HG02973 (cell line): ENCODE measurements around the gene EEF2K.
"Not testable (repeated sequence)": the region's sequence is repeated elsewhere in the genome, so short reads cannot be mapped to it uniquely, and the experiment has no call there.

Experiments used
- ATAC-seq: cut with Tn5 transposase; IDR thresholded peaks from one replicate; pipeline ENCODE4 v1.9.1; 2021; ENCODE audit warnings: moderate library complexity; ENCODE audit not compliant: unreplicated experiment

The EEF2K gene

DNA sequence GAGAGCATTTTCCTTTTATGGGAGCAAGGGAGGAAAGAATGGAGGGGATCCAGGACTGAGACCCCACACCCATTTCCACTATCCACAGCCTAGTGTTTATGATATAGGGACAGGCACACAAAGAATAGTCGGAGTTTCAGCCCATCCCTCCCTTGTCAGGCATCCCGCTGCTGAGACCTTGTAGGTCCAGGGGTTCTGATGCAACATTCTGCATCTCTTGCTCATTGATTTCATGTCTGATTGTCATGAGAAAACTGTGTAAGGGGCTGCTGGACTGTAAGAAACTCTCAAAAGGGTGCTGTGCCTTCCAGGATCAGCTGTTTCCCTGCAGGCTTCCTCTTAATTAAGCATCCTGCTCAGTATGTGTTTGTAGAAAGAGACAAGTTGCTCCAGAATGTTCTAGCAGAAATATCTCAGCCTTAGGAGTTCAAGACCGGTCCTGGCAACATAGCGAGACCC lies 85.8 kb downstream of the EEF2K start:
- ATAC-seq: no peak

DNA sequence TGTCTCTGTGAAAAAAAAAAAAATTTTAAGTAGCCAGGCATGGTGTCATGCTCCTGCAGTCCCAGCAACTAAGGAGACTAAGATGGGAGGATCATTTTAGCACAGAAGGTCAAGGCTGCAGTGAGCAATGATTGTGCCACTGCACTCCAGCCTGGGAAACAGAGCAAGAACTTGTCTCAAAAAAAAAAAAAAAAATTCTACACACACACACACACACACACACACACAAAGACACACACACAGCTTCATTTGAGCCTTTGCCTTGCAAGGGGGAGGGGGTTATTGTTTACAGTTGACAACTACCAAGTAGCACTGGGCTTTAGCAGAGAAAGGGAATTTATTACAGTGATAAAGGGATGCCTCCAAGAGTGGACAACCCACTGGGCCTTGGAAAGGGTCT lies 86.2 kb downstream of the EEF2K start:
- ATAC-seq: no peak

DNA sequence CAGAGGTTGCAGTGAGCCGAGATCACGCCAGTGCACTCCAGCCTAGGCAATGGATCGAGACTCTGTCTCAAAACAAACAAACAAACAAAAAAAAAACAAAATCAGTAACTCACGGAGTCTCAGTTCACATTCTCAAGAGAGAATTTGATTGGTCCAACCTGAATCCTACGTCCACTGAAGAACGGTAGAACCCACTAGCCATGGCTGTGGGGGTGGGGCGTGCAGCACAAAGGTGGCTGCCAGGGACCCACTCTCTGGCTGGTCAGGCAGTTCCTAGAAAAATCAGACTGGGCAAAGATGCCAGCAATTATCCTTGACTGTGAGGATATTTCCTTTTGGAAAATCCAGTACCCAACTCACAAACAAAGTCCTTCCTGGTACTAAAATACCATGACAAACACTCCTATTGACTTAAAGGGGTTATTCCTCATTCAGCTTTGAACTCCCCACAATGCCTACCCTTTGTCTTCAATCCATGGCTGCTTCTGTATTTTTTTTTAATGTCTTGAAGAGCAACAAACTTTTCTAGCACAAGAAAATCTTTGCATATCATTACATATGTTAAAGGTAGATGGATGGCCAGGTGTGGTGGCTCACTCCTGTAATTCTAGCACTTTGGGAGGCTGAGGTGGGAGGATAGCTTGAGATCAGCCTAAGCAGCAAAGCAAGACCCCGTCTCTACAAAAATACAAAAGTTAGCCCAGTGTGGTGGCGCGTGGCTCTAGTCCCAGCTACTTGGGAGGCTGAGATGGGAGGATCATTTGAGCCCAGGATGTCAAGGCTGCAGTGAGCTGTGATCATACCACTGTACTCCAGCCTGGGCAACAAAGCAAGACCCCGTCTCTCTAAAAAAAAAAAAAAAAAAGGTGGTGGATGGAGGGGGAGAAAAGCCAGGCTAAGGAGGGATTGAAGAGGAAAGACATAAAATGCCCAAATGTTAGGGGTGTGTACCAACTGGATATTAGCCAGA lies 87.3 kb downstream of the EEF2K start:
- no peak for ATAC-seq

- no peak for ATAC-seq
These were observed 90.4 kb downstream of the EEF2K start for GRCh38 chr16:22296225-22297113.

DNA sequence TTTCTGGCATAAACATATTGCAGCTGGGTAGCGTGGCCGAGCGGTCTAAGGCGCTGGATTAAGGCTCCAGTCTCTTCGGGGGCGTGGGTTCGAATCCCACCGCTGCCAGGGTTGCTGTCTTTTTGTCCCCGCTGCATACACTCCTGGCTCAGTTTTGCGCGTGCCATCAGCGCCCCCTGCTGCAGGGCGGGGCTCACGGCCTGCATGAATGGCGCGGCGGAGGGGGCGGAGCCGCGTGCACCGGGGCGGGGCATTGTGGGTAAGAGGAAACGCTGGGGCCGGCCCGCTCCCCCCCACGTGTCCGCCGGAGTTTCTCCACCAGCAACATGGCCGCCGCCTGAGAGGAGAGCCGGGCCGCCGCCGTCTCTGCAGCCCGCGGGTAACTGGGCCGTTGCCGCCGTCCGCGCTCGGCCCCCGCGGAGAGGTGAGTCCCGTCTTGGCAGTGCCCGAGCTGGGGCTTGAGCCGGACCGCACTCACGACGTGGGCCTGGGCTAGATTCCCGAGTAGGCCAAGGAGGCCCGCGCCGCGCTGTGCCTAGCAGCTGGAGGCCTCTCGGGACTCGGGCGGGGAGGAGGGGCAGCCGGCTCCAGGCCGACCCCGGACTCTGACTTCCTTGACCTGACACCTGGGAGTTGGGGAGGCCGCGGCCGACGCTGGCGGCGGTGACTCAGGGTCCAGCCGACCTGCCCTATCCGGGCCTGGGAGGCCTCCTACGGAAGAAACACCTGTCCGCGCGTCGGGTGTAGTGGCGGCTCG lies 91.2 kb downstream of the EEF2K start, which contains the start of gene POLR3E:
Gene POLR3E (plus strand): TSS at position 296 of the 757 bp plus-strand sequence. CDS start 5,560 bp downstream, outside the sequence.
- ATAC-seq: peak; percentile 78

- peak; percentile 31 for ATAC-seq
These were observed 92.0 kb downstream of the EEF2K start for GRCh38 chr16:22297871-22298733.

GRCh38 chr16:22299036-22299435 lies 93.0 kb downstream of the EEF2K start:
- no peak for ATAC-seq

- ATAC-seq: no peak
These were observed 94.5 kb downstream of the EEF2K start for GRCh38 chr16:22300427-22301071.

GRCh38 chr16:22301423-22301822 lies 95.3 kb downstream of the EEF2K start:
- not testable (repeated sequence) for ATAC-seq

DNA sequence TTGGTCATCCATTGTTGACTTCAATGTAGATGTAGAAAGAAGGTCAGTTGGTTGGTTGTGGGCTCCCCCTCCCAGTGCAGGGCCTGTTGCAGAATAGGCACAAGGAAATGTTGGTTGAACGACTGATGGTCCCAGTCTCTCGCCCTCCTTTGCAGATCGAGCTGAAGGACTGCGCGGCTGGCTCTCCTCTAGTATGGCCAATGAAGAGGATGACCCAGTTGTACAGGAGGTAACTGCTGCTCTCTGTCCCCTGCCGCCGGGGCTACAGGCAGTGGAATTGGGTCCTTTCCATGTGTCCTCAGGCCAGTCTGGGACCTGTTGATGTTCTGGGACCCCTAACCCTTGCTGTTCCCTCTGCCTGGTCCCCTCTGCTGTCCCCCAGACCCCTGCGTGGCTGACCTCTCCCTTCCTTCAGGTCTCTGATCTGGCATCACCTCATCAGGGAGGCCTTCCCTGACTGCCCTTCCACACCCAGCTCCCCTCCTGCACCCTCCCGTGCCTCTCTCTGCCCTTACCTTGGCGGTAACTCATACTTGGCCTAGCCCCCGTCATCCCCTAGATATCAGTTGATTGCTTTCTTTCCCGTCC lies 96.8 kb downstream of the EEF2K start:
- ATAC-seq: no peak

GRCh38 chr16:22304411-22304810 lies 98.3 kb downstream of the EEF2K start:
- no peak for ATAC-seq

GRCh38 chr16:22306788-22307187 lies 100.7 kb downstream of the EEF2K start:
- ATAC-seq: no peak

GRCh38 chr16:22307838-22308237 lies 101.8 kb downstream of the EEF2K start:
- no peak for ATAC-seq

GRCh38 chr16:22308824-22309520 lies 102.9 kb downstream of the EEF2K start:
- ATAC-seq: no peak

DNA sequence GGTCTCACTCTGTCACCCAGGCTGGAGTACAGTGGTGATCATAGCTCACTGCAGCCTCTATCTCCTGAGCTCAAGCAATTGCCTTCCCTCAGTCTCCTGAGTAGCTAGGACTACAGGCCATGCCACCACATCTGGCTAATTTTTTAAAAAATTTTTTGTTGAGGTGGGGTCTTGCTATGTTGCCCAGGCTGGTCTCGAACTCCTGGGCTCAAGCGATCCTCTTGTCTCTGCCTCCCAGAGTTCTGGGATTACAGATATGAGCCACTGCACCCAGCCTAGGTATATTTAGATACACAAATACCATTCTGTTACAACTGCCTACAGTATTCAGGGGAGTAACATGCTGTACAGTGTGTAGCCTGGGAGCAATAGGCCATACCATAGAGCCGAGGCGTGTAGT lies 105.4 kb downstream of the EEF2K start:
- ATAC-seq: no peak

- no peak for ATAC-seq
These were observed 107.1 kb downstream of the EEF2K start for GRCh38 chr16:22312897-22313781.

GRCh38 chr16:22313876-22314470 lies 107.9 kb downstream of the EEF2K start:
- ATAC-seq: no peak
